ENCODE data around the gene CLDN7. TPM values are rescaled to one million over a fixed set of nuclear protein-coding genes. Genes with fewer than 3 reads are reported as not detected.

The CLDN7 gene
- total RNA-seq, 1 experiment from 2014 or later: 286 TPM

DNA sequence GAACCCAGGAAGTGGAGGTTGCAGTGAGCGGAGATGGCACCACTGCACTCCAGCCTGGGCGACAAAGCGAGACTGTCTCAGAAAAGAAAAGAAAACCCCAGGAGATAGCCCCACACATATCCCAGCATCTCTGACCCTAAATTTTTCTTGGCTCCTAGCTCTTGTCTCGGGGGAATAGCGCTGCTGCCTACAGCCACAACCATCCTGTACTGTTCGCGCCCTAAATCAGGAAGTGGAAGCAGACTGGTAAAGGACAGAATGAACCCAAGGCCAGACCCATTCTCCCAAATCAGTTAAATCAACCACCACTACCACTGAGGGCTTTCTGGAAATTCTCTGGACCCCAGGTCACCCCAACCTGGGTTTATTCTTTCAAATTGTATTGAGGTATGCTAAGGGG is 12.4 kb downstream of the CLDN7 start:
- RAD21 ChIA-PET (ENCODE audit: low non-redundant PET in 1 of 2, low total read pairs in 2 of 2, uncharacterized antibody in 2 of 2, unreplicated experiment in 2 of 2): no interaction called here
- Histone ChIP-seq H2AFZ (ENCODE audit: low read depth, low read length, poor library complexity, severe bottlenecking) (no peak overlapping the region), H3K4me2 (ENCODE audit: low read length) (peak overlapping the region; percentile 89), H4K20me1 (ENCODE audit: insufficient read depth) (no peaks in the 10 kb centered on the region), H3K9ac (ENCODE audit: low read length) (peak overlapping the region; percentile 99), H3K27me3 (ENCODE audit: insufficient read depth, low read length) (no peaks in the 10 kb centered on the region), H3K79me2 (ENCODE audit: insufficient read depth, low read length) (peaks cover 80% of the 10 kb centered on the region), H3K4me3 (replicated peaks in 1 of 2; ENCODE audit: low read depth in 1 of 2, low read length in 2 of 2) (peak overlapping the region; percentile 82 to 99), H3K4me1 (ENCODE audit: control insufficient read depth in 1 of 2, insufficient read depth in 2 of 2, low read length in 2 of 2) (peaks cover 13 to 25% of the 10 kb centered on the region in 2 experiments), H3K9me3 (ENCODE audit: control insufficient read depth in 1 of 2, insufficient read depth in 1 of 2, low read depth in 1 of 2, low read length in 2 of 2) (no peaks in the 10 kb centered on the region), H3K27ac (ENCODE audit: low read depth, low read length) (peak overlapping the region; percentile 84; the same call in 1 of the 2 replicates), H3K9me2 (ENCODE audit: insufficient read depth) (no peaks in the 10 kb centered on the region), H3K36me3 (ENCODE audit: control insufficient read depth in 1 of 2, insufficient read depth in 2 of 2, low read length in 2 of 2) (peaks cover 16 to 17% of the 10 kb centered on the region in 2 experiments; a peak in 3 of 4 replicates)
- no TSS peak for BruUV-seq (replicated peaks)
- TF ChIP-seq ZFX (IDR thresholded peaks at IDR 0.05) (no peak), TCF7L2 (IDR thresholded peaks at IDR 0.05; ENCODE audit: borderline replicate concordance, extremely low read depth, insufficient read depth, insufficient read length) (no peak), POLR2A (IDR thresholded peaks at IDR 0.05; ENCODE audit: borderline replicate concordance, extremely low read depth, insufficient read depth, insufficient read length) (no peak), SP1 (IDR thresholded peaks at IDR 0.05; ENCODE audit: low read depth) (no peak)
- intact Hi-C loops (cut with micrococcal nuclease): loop anchor here (5.0 kb wide), 1 partner anchor 57 kb away; the partner anchor contains the start of gene EIF5A
- no peak for DNase-seq (ENCODE audit: low read depth, low spot score)
- CTCF ChIA-PET: no interaction called here
- POLR2A ChIA-PET: no interaction called here
- ATAC-seq: no peak

DNA sequence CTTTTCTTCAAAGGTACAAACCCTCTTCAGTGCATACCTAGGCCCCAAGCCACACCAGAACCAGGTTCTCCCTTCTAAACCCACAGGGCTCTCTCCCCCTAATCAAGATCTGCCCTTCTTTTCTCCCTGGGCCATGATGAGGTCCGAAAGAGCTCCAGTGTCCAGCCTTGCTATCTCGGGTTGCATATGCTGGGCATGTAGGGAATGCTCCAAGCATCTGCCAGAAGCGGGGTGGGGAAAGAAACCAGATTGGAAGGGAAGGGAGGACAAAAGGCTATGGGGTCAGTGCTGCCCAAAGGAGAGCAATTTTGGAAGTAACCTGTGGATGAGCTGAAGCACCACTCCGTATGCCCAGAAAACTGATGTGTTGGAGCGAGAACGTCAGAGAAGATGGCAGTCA is 13.1 kb downstream of the CLDN7 start:
- CTCF ChIA-PET: no interaction called here
- no peak overlapping the region for H3K4me3 ChIP-seq (replicated peaks in 1 of 2; ENCODE audit: low read depth in 1 of 2, low read length in 2 of 2)
- peak overlapping the region; percentile 22; the same call in 1 of the 2 replicates for H3K27ac ChIP-seq (ENCODE audit: low read depth, low read length)
- peak overlapping the region; percentile 99; the same call in 1 of the 2 replicates for H3K9ac ChIP-seq (ENCODE audit: low read length)
- no TSS peak for BruUV-seq (replicated peaks)
- H4K20me1 ChIP-seq (ENCODE audit: insufficient read depth): no peaks in the 10 kb centered on the region
- intact Hi-C loops (cut with micrococcal nuclease): no loop called here
- DNase-seq (ENCODE audit: low read depth, low spot score) (no peak), ATAC-seq (no peak)
- peaks cover 74% of the 10 kb centered on the region for H3K79me2 ChIP-seq (ENCODE audit: insufficient read depth, low read length)
- RAD21 ChIA-PET (ENCODE audit: low non-redundant PET in 1 of 2, low total read pairs in 2 of 2, uncharacterized antibody in 2 of 2, unreplicated experiment in 2 of 2): no interaction called here
- H3K36me3 ChIP-seq (ENCODE audit: control insufficient read depth in 1 of 2, insufficient read depth in 2 of 2, low read length in 2 of 2): peaks cover 17 to 22% of the 10 kb centered on the region in 2 experiments; a peak in 3 of 4 replicates
- H2AFZ ChIP-seq (ENCODE audit: low read depth, low read length, poor library complexity, severe bottlenecking): no peak overlapping the region
- no peaks in the 10 kb centered on the region for H3K9me3 ChIP-seq (ENCODE audit: control insufficient read depth in 1 of 2, insufficient read depth in 1 of 2, low read depth in 1 of 2, low read length in 2 of 2)
- peaks cover 13 to 25% of the 10 kb centered on the region in 2 experiments for H3K4me1 ChIP-seq (ENCODE audit: control insufficient read depth in 1 of 2, insufficient read depth in 2 of 2, low read length in 2 of 2)
- H3K27me3 ChIP-seq (ENCODE audit: insufficient read depth, low read length): no peaks in the 10 kb centered on the region
- POLR2A ChIA-PET: no interaction called here
- H3K9me2 ChIP-seq (ENCODE audit: insufficient read depth): no peaks in the 10 kb centered on the region
- TF ChIP-seq JUND (IDR thresholded peaks at IDR 0.05): no peak
- TF ChIP-seq POLR2A (IDR thresholded peaks at IDR 0.05; ENCODE audit: borderline replicate concordance, extremely low read depth, insufficient read depth, insufficient read length): no peak
- TF ChIP-seq ZBTB33 (IDR thresholded peaks at IDR 0.05; ENCODE audit: extremely low read depth, insufficient replicate concordance, low read length): no peak
- TF ChIP-seq EZH2 (IDR thresholded peaks at IDR 0.05): no peak
- no peak for TF ChIP-seq SIN3A (IDR thresholded peaks at IDR 0.05; ENCODE audit: low read depth)
- no peak for TF ChIP-seq TCF7L2 (IDR thresholded peaks at IDR 0.05; ENCODE audit: borderline replicate concordance, extremely low read depth, insufficient read depth, insufficient read length)
- TF ChIP-seq RAD21 (IDR thresholded peaks at IDR 0.05; ENCODE audit: low read depth): no peak
- peak overlapping the region; percentile 21; the same call in 1 of the 2 replicates for H3K4me2 ChIP-seq (ENCODE audit: low read length)

Data from HCT116 (cell line).